Stimulated activated memory B cell treated with anti-CD40 and anti-IgM and Interleukin-4, amounts not matched to agents 10 μg/mL and 1 μg/mL and 100 μg/mL, for 72 hours (primary cell): ENCODE data around the gene TNFSF15.
"Not testable (repeated sequence)": the region's sequence is repeated elsewhere in the genome, so short reads cannot be mapped to it uniquely, and the experiment has no call there.

Experiments used
- ATAC-seq: fragments of 150-1000 bp; cut with Tn5 transposase; 2 replicates; pipeline ENCODE4 v1.10.0; 2021
- H3K27ac Mint-ChIP-seq: one replicate; pipeline ENCODE4 v1.8.0; 2022; ENCODE audit warnings: mild to moderate bottlenecking, mixed read lengths
- H3K27me3 Mint-ChIP-seq: one replicate; pipeline ENCODE4 v1.8.0; 2022; ENCODE audit warnings: mixed read lengths
- H3K36me3 Mint-ChIP-seq: one replicate; pipeline ENCODE4 v1.8.0; 2022; ENCODE audit warnings: mixed read lengths
- H3K4me1 Mint-ChIP-seq: one replicate; pipeline ENCODE4 v1.8.0; 2022; ENCODE audit warnings: mixed read lengths
- H3K4me3 Mint-ChIP-seq: one replicate; pipeline ENCODE4 v1.8.0; 2022; ENCODE audit warnings: mild to moderate bottlenecking, moderate library complexity, mixed read lengths
- H3K9me3 Mint-ChIP-seq: one replicate; pipeline ENCODE4 v1.8.0; 2022; ENCODE audit warnings: mixed read lengths

TNFSF15 gene

GRCh38 chr9:114759512-114760341 is 46.1 kb downstream of the TNFSF15 start:
- no peaks in the 10 kb centered on the region for H3K36me3 Mint-ChIP-seq
- no peak overlapping the region for H3K4me3 Mint-ChIP-seq
- ATAC-seq = no peak
- no peaks in the 10 kb centered on the region for H3K27me3 Mint-ChIP-seq
- H3K4me1 Mint-ChIP-seq = peaks cover 26% of the 10 kb centered on the region
- H3K9me3 Mint-ChIP-seq = peaks cover 4% of the 10 kb centered on the region
- no peak overlapping the region for H3K27ac Mint-ChIP-seq

GRCh38 chr9:114757984-114758383 is 47.9 kb downstream of the TNFSF15 start:
- H3K36me3 Mint-ChIP-seq = no peaks in the 10 kb centered on the region
- peaks cover 41% of the 10 kb centered on the region for H3K4me1 Mint-ChIP-seq
- no peak for ATAC-seq
- H3K27me3 Mint-ChIP-seq = no peaks in the 10 kb centered on the region
- no peak overlapping the region for H3K4me3 Mint-ChIP-seq
- no peak overlapping the region for H3K27ac Mint-ChIP-seq
- peaks cover 4% of the 10 kb centered on the region for H3K9me3 Mint-ChIP-seq

GRCh38 chr9:114757395-114757794 is 48.4 kb downstream of the TNFSF15 start:
- no peaks in the 10 kb centered on the region for H3K36me3 Mint-ChIP-seq
- no peaks in the 10 kb centered on the region for H3K27me3 Mint-ChIP-seq
- H3K9me3 Mint-ChIP-seq = peaks cover 4% of the 10 kb centered on the region
- H3K27ac Mint-ChIP-seq = no peak overlapping the region
- peaks cover 41% of the 10 kb centered on the region for H3K4me1 Mint-ChIP-seq
- H3K4me3 Mint-ChIP-seq = no peak overlapping the region
- ATAC-seq = no peak

GRCh38 chr9:114756920-114757319 is 48.9 kb downstream of the TNFSF15 start:
- peaks cover 4% of the 10 kb centered on the region for H3K9me3 Mint-ChIP-seq
- peaks cover 41% of the 10 kb centered on the region for H3K4me1 Mint-ChIP-seq
- H3K27ac Mint-ChIP-seq = peak overlapping the region; percentile 43
- H3K27me3 Mint-ChIP-seq = no peaks in the 10 kb centered on the region
- H3K4me3 Mint-ChIP-seq = no peak overlapping the region
- ATAC-seq = peak; percentile 6
- H3K36me3 Mint-ChIP-seq = no peaks in the 10 kb centered on the region

- no peak overlapping the region for H3K4me3 Mint-ChIP-seq
- H3K36me3 Mint-ChIP-seq = no peaks in the 10 kb centered on the region
- ATAC-seq = peak; percentile 98
- H3K27ac Mint-ChIP-seq = peak overlapping the region; percentile 4
- H3K27me3 Mint-ChIP-seq = no peaks in the 10 kb centered on the region
- H3K9me3 Mint-ChIP-seq = peaks cover 4% of the 10 kb centered on the region
- H3K4me1 Mint-ChIP-seq = peaks cover 41% of the 10 kb centered on the region
Measured at GRCh38 chr9:114754581-114754980, 51.3 kb downstream of the TNFSF15 start.

GRCh38 chr9:114746591-114747346 is 59.1 kb downstream of the TNFSF15 start:
- no peak for ATAC-seq
- Mint-ChIP-seq H3K9me3 (no peaks in the 10 kb centered on the region), H3K4me3 (no peak overlapping the region), H3K27ac (no peak overlapping the region), H3K27me3 (no peaks in the 10 kb centered on the region), H3K36me3 (no peaks in the 10 kb centered on the region), H3K4me1 (no peaks in the 10 kb centered on the region)

- H3K9me3 Mint-ChIP-seq = no peaks in the 10 kb centered on the region
- ATAC-seq = no peak
- H3K36me3 Mint-ChIP-seq = no peaks in the 10 kb centered on the region
- no peaks in the 10 kb centered on the region for H3K4me1 Mint-ChIP-seq
- H3K27me3 Mint-ChIP-seq = no peaks in the 10 kb centered on the region
- no peak overlapping the region for H3K27ac Mint-ChIP-seq
- no peak overlapping the region for H3K4me3 Mint-ChIP-seq
Measured at GRCh38 chr9:114745879-114746550, 59.8 kb downstream of the TNFSF15 start.

- Mint-ChIP-seq H3K27me3 (no peaks in the 10 kb centered on the region), H3K36me3 (no peaks in the 10 kb centered on the region), H3K4me3 (no peak overlapping the region), H3K4me1 (no peaks in the 10 kb centered on the region), H3K27ac (no peak overlapping the region), H3K9me3 (no peaks in the 10 kb centered on the region)
- no peak for ATAC-seq
Measured at GRCh38 chr9:114745108-114745848, 60.6 kb downstream of the TNFSF15 start.

- Mint-ChIP-seq H3K4me3 (no peak overlapping the region), H3K36me3 (no peaks in the 10 kb centered on the region), H3K27me3 (no peaks in the 10 kb centered on the region), H3K9me3 (no peaks in the 10 kb centered on the region), H3K4me1 (peaks cover 10% of the 10 kb centered on the region), H3K27ac (no peak overlapping the region)
- ATAC-seq = no peak
Measured at GRCh38 chr9:114743446-114743845, 62.4 kb downstream of the TNFSF15 start.

GRCh38 chr9:114742947-114743346 is 62.9 kb downstream of the TNFSF15 start:
- Mint-ChIP-seq H3K4me1 (peaks cover 12% of the 10 kb centered on the region), H3K4me3 (no peak overlapping the region), H3K27me3 (no peaks in the 10 kb centered on the region), H3K36me3 (no peaks in the 10 kb centered on the region), H3K27ac (no peak overlapping the region), H3K9me3 (no peaks in the 10 kb centered on the region)
- ATAC-seq = no peak

GRCh38 chr9:114741521-114741920 is 64.3 kb downstream of the TNFSF15 start:
- H3K27ac Mint-ChIP-seq, H3K36me3 Mint-ChIP-seq, H3K27me3 Mint-ChIP-seq, ATAC-seq, H3K9me3 Mint-ChIP-seq, H3K4me3 Mint-ChIP-seq: not testable (repeated sequence)
- H3K4me1 Mint-ChIP-seq = peaks cover 21% of the 10 kb centered on the region

GRCh38 chr9:114738581-114739316 is 67.1 kb downstream of the TNFSF15 start:
- no peak overlapping the region for H3K4me3 Mint-ChIP-seq
- peak; percentile 84 for ATAC-seq
- H3K9me3 Mint-ChIP-seq = no peaks in the 10 kb centered on the region
- no peaks in the 10 kb centered on the region for H3K27me3 Mint-ChIP-seq
- peaks cover 21% of the 10 kb centered on the region for H3K4me1 Mint-ChIP-seq
- no peaks in the 10 kb centered on the region for H3K36me3 Mint-ChIP-seq
- H3K27ac Mint-ChIP-seq = no peak overlapping the region

- Mint-ChIP-seq H3K4me1 (peaks cover 21% of the 10 kb centered on the region), H3K27ac (peak overlapping the region; percentile 30), H3K9me3 (no peaks in the 10 kb centered on the region), H3K36me3 (no peaks in the 10 kb centered on the region), H3K4me3 (no peak overlapping the region), H3K27me3 (no peaks in the 10 kb centered on the region)
- no peak for ATAC-seq
Measured at GRCh38 chr9:114737847-114738246, 68.0 kb downstream of the TNFSF15 start.

GRCh38 chr9:114737118-114737517 is 68.7 kb downstream of the TNFSF15 start:
- H3K4me3 Mint-ChIP-seq = no peak overlapping the region

More at GRCh38 chr9:114737118-114737517, 68.7 kb downstream of the TNFSF15 start:
- Mint-ChIP-seq H3K9me3 (no peaks in the 10 kb centered on the region), H3K27ac (peak overlapping the region; percentile 30), H3K4me1 (peaks cover 21% of the 10 kb centered on the region), H3K36me3 (no peaks in the 10 kb centered on the region), H3K27me3 (no peaks in the 10 kb centered on the region)
- no peak for ATAC-seq
